HG02973 (cell line): ENCODE data around the gene PLET1.
"Not testable (repeated sequence)": the region's sequence is repeated elsewhere in the genome, so short reads cannot be mapped to it uniquely, and the experiment has no call there.

Source experiments
- ATAC-seq: cut with Tn5 transposase; IDR thresholded peaks from one replicate; pipeline ENCODE4 v1.9.1; 2021; ENCODE audit warnings: moderate library complexity; ENCODE audit not compliant: unreplicated experiment

The PLET1 gene

DNA sequence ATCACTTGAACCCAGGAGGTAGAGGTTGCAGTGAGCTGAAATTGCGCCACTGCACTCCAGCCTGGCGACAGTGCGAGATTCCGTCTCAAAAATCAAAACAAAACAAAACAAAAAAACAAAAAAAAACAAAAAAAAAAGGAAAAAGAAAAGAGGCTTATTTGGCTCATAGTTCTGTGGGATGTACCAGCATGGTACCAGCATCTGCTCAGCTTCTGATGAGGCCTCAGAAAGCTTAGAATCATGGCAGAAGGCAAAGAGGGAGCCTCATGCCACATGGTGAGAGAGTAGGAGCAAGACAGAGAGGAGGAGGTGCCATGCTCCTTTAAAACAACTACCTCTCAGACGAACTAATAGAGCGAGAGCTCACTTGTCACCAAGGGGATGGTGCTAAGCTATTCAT, 45.0 kb downstream of the PLET1 start:
- no peak for ATAC-seq

GRCh38 chr11:112213753-112214152, 46.9 kb downstream of the PLET1 start:
- no peak for ATAC-seq

GRCh38 chr11:112212710-112213109, 48.0 kb downstream of the PLET1 start:
- no peak for ATAC-seq

DNA sequence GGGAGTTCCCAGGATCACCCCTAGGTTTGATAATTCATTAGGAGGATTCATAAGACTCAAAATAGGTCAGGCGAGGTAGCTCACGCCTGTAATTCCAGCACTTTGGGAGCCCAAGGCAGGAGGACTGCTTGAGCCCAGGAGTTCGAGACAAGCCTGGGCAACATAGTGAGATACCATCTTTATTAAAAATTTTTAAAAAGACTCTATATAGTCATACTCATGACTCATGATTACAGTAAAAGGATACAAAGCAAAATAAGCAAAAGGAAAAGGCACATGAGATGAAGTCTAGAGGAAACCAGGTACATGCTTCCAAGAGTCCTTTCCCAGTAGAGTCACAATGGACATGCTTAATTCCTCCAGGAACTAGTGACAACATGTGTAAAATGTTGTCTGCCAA, 48.4 kb downstream of the PLET1 start:
- ATAC-seq: no peak

DNA sequence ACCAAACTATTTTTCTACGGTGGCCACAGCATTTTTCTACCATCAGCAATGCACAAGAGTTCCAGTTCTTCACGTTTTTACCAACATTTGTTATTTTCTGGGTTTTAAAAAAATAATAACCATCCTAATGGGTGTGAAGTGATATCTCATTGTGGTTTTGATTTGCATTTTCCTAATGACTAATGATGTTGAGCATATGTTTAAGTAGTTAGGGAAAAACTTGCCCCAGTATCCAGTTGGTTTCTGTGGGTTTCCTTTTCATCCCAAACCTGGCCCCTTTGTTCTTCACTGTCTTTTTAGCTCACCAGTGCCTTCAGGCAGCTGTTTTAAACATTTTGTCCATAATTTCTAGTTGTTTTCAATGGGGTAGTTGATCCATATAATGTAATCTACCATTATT, 49.1 kb downstream of the PLET1 start:
- ATAC-seq: no peak

- ATAC-seq: no peak
Observed at GRCh38 chr11:112210890-112211289, 49.8 kb downstream of the PLET1 start.

GRCh38 chr11:112206071-112206470, 54.6 kb downstream of the PLET1 start:
- ATAC-seq: no peak

DNA sequence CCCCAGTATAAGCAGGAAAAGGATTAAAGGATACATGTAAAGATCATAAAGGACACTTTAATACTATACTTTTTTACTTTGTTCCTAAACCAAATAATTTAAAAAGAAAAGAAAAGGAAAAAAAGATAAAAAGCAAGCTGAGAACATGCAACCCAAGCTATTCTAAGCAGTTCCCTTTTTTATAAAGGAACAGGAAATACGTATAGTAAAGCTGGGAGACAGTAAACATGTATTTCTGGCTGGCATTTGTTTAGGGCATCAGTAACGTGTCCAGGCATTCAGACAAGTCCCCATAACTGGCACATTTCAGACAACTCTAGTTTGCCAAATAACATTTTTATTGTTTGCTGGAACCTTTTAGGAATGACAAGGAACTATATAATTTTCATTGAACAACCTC, 60.4 kb downstream of the PLET1 start:
- ATAC-seq: no peak

DNA sequence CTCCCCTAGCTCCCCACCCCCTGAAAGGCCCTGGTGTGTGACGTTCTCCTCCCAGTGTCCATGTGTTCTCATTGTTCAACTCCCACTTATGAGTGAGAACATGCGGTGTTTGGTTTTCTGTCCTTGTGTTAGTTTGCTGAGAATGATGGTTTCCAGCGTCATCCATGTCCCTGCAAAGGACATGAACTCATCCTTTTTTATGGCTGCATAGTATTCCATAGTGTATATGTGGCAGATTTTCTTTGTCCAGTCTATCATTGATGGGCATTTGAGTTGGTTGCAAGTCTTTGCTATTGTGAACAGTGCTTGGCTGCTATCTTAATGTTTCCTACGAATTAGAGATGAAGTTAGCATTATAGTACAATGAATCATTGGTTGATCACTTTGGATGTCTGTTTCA, 61.6 kb downstream of the PLET1 start:
- not testable (repeated sequence) for ATAC-seq
